ENCODE measurements around the gene FIBIN. TPM values are rescaled to one million over a fixed set of nuclear protein-coding genes. Genes with fewer than 3 reads are reported as not detected.

FIBIN gene
- total RNA-seq, 2 donors from 2014 or later, result not detected

- Mint-ChIP-seq H3K27ac (no peak overlapping the region), H3K4me1 (ENCODE audit: low read depth in 2 of 2) (no peaks in the 10 kb centered on the region), H3K27me3 (no peaks in the 10 kb centered on the region), H3K4me3 (no peak overlapping the region), H3K9me3 (peaks cover 12% of the 10 kb centered on the region), H3K36me3 (no peaks in the 10 kb centered on the region)
- no peak for DNase-seq (ENCODE audit: low spot score)
- ATAC-seq, result no peak
These were observed 28.8 kb downstream of the FIBIN start for GRCh38 chr11:27022659-27023251.

- no peak overlapping the region for H3K4me3 Mint-ChIP-seq
- no peaks in the 10 kb centered on the region for H3K4me1 Mint-ChIP-seq (ENCODE audit: low read depth in 2 of 2)
- no peak for ATAC-seq
- DNase-seq (ENCODE audit: low spot score), result no peak
- no peak overlapping the region for H3K27ac Mint-ChIP-seq
- no peaks in the 10 kb centered on the region for H3K36me3 Mint-ChIP-seq
- H3K9me3 Mint-ChIP-seq, result peaks cover 9% of the 10 kb centered on the region
- H3K27me3 Mint-ChIP-seq, result no peaks in the 10 kb centered on the region
These were observed 31.0 kb downstream of the FIBIN start for GRCh38 chr11:27024865-27025264.

GRCh38 chr11:27025312-27025955, 31.5 kb downstream of the FIBIN start:
- H3K4me1 Mint-ChIP-seq (ENCODE audit: low read depth in 2 of 2), result no peaks in the 10 kb centered on the region
- no peak overlapping the region for H3K27ac Mint-ChIP-seq

GRCh38 chr11:27025957-27026733, 32.2 kb downstream of the FIBIN start:
- ATAC-seq (no peak), DNase-seq (ENCODE audit: low spot score) (no peak)
- Mint-ChIP-seq H3K9me3 (peaks cover 6% of the 10 kb centered on the region), H3K27ac (no peak overlapping the region), H3K4me3 (no peak overlapping the region), H3K27me3 (no peaks in the 10 kb centered on the region), H3K36me3 (no peaks in the 10 kb centered on the region), H3K4me1 (ENCODE audit: low read depth in 2 of 2) (no peaks in the 10 kb centered on the region)

More at GRCh38 chr11:27025312-27025955, 31.5 kb downstream of the FIBIN start:
- H3K9me3 Mint-ChIP-seq, result peaks cover 6% of the 10 kb centered on the region
- no peaks in the 10 kb centered on the region for H3K36me3 Mint-ChIP-seq
- H3K27me3 Mint-ChIP-seq, result no peaks in the 10 kb centered on the region
- DNase-seq (ENCODE audit: low spot score) (no peak), ATAC-seq (no peak)
- H3K4me3 Mint-ChIP-seq, result no peak overlapping the region

- DNase-seq (ENCODE audit: low spot score) (no peak), ATAC-seq (no peak)
- Mint-ChIP-seq H3K27me3 (no peaks in the 10 kb centered on the region), H3K4me1 (ENCODE audit: low read depth in 2 of 2) (no peaks in the 10 kb centered on the region), H3K9me3 (peaks cover 14% of the 10 kb centered on the region), H3K27ac (no peak overlapping the region), H3K36me3 (no peaks in the 10 kb centered on the region), H3K4me3 (no peak overlapping the region)
These were observed 34.7 kb downstream of the FIBIN start for GRCh38 chr11:27028561-27028965.

GRCh38 chr11:27029966-27030365, 36.1 kb downstream of the FIBIN start:
- H3K4me1 Mint-ChIP-seq (ENCODE audit: low read depth in 2 of 2), result no peaks in the 10 kb centered on the region
- ATAC-seq, result no peak
- H3K27me3 Mint-ChIP-seq, result no peaks in the 10 kb centered on the region
- peaks cover 21% of the 10 kb centered on the region for H3K9me3 Mint-ChIP-seq
- DNase-seq (ENCODE audit: low spot score), result no peak
- H3K4me3 Mint-ChIP-seq, result no peak overlapping the region
- no peak overlapping the region for H3K27ac Mint-ChIP-seq
- no peaks in the 10 kb centered on the region for H3K36me3 Mint-ChIP-seq

- Mint-ChIP-seq H3K4me1 (ENCODE audit: low read depth in 2 of 2) (no peaks in the 10 kb centered on the region), H3K9me3 (peaks cover 26% of the 10 kb centered on the region)
These were observed 37.8 kb downstream of the FIBIN start for GRCh38 chr11:27031754-27032153.

GRCh38 chr11:27039873-27040272, 46.0 kb downstream of the FIBIN start:
- Mint-ChIP-seq H3K4me3 (no peak overlapping the region), H3K4me1 (ENCODE audit: low read depth in 2 of 2) (no peaks in the 10 kb centered on the region), H3K27ac (no peak overlapping the region), H3K9me3 (peaks cover 20% of the 10 kb centered on the region), H3K36me3 (no peaks in the 10 kb centered on the region), H3K27me3 (no peaks in the 10 kb centered on the region)
- ATAC-seq, result no peak
- no peak for DNase-seq (ENCODE audit: low spot score)

More at GRCh38 chr11:27031754-27032153, 37.8 kb downstream of the FIBIN start:
- Mint-ChIP-seq H3K4me3 (no peak overlapping the region), H3K27ac (no peak overlapping the region), H3K36me3 (no peaks in the 10 kb centered on the region), H3K27me3 (no peaks in the 10 kb centered on the region)
- ATAC-seq, result peak in 1 of 2 donors; percentile 20
- DNase-seq (ENCODE audit: low spot score), result no peak

GRCh38 chr11:27040302-27041115, 46.6 kb downstream of the FIBIN start, which contains the start of gene BBOX1:
TSS of gene BBOX1 (plus strand) at chr11:27040815. CDS start at chr11:27055431, 14,616 bp downstream.
- H3K36me3 Mint-ChIP-seq, result no peaks in the 10 kb centered on the region
- no peak for ATAC-seq
- no peak for DNase-seq (ENCODE audit: low spot score)
- peaks cover 26% of the 10 kb centered on the region for H3K9me3 Mint-ChIP-seq
- H3K27ac Mint-ChIP-seq, result no peak within 1 kb of the TSS
- no peaks in the 10 kb centered on the region for H3K27me3 Mint-ChIP-seq
- H3K4me1 Mint-ChIP-seq (ENCODE audit: low read depth in 2 of 2), result no peaks in the 10 kb centered on the region
- no peak within 1 kb of the TSS for H3K4me3 Mint-ChIP-seq

GRCh38 chr11:27041141-27041899, 47.4 kb downstream of the FIBIN start:
- Mint-ChIP-seq H3K27me3 (no peaks in the 10 kb centered on the region), H3K36me3 (no peaks in the 10 kb centered on the region), H3K27ac (no peak overlapping the region), H3K4me1 (ENCODE audit: low read depth in 2 of 2) (no peaks in the 10 kb centered on the region), H3K9me3 (peaks cover 22% of the 10 kb centered on the region), H3K4me3 (no peak overlapping the region)
- ATAC-seq, result no peak
- DNase-seq (ENCODE audit: low spot score), result no peak

Data from natural killer cell treated with Interleukin-12 subunit alpha and Interleukin-12 subunit beta and Interleukin-15 and Interleukin-18, amount 100 ng/mL, for 72 hours (primary cell).